IPS-NIHi7 (cell line): Measurements from ENCODE around the gene LIMS1.

ENCODE experiments used
- DNase-seq: peaks from one replicate; pipeline ENCODE4 v3.0.0; 2012; ENCODE audit warnings: mixed read lengths; ENCODE audit errors: extremely low spot score

LIMS1 gene

DNA sequence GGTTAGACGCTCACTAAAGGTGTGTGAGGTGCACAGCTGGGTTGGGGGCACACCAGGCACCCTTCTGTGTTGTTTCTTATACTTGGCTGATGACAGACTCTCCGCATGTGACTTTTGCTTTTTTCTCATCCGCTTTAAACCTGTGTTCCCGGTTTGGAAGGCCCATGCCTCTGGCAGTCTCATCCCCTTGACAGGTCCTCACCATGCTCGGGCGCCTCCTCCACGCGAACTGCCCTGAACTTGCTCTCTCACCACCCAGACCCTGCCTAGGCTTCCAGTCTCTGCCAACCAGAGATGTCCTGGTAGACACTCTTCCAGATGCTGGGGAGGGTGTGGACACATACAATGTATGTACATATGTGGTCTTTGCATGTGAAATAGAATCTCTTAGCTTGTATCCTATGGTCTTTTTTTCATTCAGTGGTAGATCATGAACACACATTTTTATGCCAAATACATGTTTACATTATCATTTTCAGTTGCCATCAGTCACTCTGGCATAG lies 79.8 kb downstream of the LIMS1 start:
- no peak for DNase-seq

DNA sequence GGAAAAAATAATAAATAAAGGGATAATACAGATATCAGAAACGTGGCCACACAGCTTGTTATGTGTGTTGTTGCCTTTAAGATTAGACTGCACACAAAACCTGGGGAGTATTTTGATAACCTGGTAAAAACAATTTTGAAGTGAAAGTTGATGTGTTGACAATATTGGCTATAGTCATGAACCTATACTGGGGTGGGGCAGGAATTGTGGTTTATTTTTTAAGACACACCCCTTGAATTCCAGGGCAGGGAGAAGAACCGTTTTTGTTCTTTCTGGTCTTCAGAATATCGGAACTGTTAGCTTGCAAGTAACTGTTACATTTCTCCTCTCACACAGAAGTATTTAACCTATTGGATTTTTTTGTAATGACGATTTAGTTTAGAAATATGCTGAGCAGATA lies 80.4 kb downstream of the LIMS1 start:
- no peak for DNase-seq

GRCh38 chr2:108615480-108616090 lies 81.3 kb downstream of the LIMS1 start:
- no peak for DNase-seq

DNA sequence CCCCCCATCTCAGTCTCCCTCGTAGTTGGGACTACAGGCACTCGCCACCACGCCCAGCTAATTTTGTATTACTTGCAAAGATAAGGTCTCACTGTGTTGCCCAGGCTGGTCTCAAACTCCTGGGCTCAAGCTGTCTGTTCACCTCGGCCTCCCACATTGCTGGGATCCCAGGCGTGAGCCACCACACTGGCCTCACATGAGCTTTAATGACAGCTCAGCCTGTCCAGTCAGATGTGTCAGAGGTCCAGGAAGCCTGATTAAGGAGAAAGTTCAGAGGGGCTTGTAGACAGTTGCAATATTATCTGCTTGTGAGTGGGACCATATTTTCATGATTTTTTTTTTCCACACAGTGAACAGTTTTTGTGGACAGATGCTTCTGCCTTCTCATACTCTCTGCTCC lies 82.0 kb downstream of the LIMS1 start:
- no peak for DNase-seq

GRCh38 chr2:108616751-108617161 lies 82.5 kb downstream of the LIMS1 start:
- no peak for DNase-seq

DNA sequence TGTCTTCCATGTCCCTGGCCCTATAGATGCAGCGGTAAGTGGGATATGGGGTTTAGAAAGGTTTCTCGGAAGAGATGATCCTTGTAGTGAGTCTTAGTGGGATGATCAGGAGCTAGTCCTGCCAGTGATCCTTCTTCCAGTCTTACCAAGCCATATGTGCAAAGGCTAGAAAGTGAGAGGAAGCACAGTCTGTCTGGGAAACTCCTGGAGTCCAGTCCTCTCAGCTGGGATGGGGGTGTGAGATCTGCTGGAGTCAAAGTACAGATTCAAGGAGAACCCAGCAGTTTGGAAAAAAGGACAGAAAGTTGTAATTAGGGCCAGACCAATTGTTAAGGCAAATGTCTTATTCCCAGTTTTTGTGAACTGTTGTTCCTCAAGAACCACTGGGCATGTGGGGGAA lies 83.3 kb downstream of the LIMS1 start:
- no peak for DNase-seq

DNA sequence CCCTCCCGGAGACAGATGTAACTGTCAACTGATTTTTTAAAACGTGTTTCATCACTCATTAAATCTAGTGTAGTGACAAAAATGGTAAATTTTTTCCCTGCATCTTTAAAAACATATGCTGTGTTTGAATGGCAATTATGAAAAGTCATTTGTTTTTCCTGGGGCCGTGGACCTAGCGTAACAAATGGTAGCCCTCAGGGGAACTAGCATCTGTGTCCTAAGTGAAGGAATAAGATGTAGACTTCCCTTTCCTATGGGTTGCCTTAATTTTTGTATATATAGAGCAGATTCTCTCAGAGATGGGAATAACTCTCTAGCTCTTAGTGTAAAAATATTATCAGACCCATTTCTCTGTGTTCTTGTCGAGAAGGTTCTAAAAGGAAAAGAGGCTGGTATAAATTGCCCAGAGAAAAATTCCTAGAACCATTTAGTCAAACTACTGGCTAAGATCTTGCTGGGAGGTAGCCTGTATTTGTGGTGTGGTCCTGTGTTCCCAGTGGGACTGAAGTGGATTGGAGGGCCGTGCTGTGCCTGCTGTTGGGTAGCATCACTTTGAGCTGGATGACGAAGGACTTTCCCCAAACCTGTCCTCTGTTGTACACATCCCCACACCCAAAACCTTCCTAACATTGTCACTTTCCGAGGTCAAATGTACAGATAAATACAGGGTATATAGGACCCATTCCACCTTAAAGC lies 85.8 kb downstream of the LIMS1 start:
- DNase-seq: no peak

DNA sequence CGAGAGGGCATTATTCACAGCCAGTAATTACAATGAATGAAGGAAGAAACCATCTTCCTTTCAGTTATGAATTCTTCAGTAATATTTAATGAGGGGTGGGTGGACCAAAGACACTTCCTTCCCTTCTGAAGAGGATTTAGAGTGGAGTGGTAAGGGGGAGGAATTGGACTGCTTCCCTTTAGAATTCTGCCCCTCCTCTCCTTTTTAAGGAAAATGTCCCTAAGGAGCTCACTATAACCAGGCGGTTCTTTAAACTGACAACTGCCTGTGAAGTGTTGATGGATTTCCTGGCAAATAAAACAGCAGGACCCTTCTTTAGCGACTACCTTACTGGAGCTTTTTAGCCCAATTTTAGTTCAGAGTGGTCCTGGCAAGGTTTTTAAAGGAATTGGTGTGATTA lies 86.4 kb downstream of the LIMS1 start:
- no peak for DNase-seq

DNA sequence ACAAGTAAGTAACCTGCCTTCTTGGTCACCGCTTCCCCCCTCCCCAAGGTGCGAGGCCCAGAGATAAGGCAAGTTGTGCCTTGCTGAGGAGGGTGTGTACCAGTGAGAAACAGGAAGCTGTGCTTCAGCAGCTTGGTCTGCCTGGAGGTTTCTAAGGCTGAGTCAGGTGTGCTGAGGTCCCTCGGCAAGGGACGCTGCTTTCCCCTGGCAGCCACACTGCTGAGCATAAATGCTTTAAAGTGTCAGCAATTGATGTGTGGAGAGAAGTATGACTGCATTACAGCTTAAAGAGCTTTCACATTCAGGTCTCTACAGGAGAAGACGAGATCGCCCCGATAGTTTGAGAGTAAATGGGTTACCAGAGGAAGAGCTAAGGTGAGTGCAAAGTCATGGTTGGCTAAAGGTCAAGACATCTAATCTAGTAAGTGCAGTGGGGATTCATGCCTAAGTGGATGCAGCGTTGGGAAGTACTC lies 86.9 kb downstream of the LIMS1 start:
- peak; percentile 70 for DNase-seq

GRCh38 chr2:108621687-108622681 lies 87.7 kb downstream of the LIMS1 start:
- no peak for DNase-seq

DNA sequence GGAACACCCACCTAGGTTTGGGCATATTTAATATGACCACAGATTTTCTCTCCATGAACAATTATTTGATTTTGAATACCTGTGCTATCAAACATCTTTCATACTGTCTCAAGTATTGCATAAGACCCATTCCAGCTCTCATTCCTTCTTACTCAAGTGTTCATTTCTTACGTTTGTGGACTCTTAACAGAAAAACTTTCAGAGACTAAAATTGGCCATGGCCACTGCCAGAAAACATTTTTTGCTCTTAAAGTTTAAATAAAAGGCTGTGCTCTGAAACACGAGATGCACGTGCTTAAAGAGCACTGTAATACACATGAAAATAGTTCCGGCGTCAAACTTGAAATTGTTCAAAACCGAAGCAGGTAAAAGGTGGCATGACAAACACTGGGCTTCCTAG lies 89.3 kb downstream of the LIMS1 start:
- DNase-seq: no peak

DNA sequence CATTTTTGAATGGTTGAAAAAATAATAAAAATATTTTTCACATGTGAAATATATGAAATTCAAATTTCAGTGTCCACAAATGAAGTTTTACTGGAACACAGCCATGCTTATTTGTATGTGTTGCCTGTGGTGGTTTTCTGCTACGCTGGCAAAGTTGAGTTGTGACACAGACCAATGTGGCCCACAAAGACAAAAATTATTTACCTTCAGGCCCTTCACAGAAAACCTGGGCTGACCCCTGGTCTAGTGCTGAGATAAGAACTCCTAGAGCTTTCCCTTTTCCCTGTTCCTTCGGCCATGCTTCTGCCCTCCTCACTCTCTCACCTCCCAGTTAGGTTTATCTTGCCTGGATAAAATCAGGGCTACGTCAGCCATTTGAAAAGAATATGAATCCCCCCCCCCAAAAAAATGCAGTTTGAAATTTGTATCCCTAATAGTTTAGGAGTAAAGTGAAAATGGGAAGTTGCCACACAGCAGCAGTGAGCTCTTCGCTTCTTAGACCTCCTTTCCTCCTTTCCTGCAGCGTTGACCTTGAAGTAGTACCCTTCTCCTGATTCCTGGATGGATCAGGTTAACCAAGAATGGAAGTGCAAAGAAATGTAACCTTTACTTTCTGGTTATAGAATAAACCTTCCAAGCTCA lies 91.0 kb downstream of the LIMS1 start:
- DNase-seq: no peak

DNA sequence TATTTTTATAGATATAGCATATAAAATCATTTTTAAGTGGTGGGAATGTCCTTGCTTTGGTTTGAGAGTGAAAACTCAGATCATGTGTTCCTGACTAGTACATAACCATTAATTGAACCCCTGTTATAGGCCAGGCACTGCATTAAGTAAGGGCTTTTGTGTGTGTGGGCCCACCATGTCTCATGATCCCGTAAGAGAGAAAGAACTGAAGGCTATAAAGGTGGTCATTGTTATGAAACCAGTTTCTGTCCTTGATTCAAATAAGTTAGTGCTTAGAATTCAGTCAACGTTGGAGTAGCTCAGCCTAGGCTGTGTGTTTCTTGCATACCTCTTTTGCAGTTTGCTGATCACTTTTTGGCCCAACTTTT lies 91.5 kb downstream of the LIMS1 start:
- no peak for DNase-seq

DNA sequence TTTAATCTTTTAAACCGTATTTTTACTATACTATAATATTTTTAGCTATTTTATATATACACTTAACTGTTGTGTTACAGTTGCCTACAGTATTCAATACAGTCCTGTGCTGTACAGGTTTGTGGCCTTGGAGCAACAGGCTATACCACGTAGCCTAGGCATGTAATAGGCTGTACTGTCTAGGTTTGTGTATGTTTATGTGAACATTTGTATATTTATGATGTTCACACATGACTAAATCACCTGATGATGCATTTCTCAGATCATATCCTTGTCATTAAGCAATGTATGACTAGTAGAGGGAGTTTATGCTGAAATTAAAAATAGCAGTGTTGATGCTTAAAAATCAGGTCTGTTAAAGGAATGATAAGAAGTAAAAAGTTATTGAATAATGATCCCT lies 92.7 kb downstream of the LIMS1 start:
- no peak for DNase-seq

GRCh38 chr2:108627911-108628567 lies 93.8 kb downstream of the LIMS1 start:
- DNase-seq: no peak

DNA sequence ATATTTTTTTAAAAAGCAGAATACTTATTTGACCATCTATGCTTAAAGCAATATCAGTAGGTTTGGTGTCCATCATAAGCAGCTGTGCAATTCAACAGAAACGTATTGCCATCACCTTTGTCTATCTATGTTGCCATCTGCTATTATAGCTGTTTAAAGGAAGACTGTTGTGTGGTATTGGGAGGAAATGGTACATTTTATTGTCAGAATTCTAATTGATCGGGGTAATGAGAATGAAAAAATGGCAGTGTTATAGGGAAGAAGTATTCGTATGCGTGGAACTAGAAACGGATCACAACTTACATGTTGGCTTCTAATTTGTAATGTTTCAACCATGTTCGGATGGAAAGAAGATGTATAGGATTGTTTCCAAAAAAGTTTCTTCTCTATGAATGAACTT lies 94.7 kb downstream of the LIMS1 start:
- no peak for DNase-seq

DNA sequence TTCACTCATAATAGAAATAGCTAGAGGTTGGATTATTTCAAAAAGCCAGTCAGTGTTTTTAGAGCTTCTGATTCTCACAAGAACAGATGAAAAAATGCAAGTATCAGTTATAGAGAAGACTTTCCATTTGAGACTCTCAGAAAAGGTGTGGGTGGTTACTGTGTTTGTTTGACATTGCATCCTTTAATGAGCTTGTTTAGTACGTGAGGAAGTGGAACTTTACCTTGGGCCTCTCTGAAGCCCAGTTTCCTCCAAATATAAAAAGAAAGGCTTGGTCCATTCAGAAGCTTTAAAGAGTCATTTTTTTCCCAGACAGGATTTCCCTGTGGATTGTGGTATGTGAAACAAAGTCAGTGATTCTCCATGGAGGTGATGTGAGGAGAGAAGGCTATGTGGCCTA lies 95.1 kb downstream of the LIMS1 start:
- no peak for DNase-seq

DNA sequence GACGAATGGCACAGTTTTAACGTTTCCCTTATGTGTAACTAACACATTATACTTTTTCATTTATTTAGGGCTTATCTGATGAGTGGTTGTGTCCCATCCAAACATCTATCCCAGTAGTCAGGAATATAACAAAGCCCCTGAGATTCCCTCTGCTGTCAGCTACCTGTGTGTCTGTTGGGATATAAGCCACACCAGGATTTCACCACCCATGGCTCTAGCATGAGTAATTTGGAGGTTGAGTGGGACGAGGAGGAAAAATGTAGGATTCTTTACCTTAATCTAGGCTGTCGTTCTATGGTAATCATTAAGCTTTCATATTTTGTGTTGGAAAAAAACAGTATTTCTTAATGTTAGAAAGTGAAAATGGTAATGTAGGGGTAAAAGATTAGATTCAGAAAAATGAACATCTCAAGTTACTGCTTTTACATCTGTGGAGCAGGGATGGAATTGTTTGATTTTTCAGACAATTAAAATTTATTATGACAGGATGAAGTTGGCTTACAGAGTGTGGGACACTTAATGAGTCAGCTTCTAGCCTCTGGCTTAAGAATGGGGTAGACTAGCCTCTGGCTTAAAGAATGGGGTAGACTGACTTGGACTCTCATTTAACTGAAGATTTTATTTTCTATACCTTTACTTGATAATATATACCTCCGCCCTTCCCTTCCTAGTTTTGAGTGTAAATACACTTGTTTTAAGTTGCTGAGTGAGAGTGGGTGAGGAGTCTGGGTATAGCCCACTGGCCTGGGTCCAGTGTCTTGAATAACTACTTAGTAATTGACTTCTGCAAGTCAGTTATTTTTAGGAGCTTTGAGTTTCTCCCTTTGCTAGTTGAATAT lies 96.5 kb downstream of the LIMS1 start:
- DNase-seq: no peak

- DNase-seq: no peak
Measured at GRCh38 chr2:108632332-108633160, 98.3 kb downstream of the LIMS1 start.
